Natural killer cell (primary cell): Measurements from ENCODE around the gene PLD1. TPM values are rescaled to one million over a fixed set of nuclear protein-coding genes. Genes with fewer than 3 reads are reported as not detected.

Experiments
- ATAC-seq, 3 donors: fragments of 150-1000 bp in 2 of 3; fragments of 200-7000 bp in 1 of 3; cut with Tn5 transposase; 1 replicate in 1 of 3; 2 replicates in 2 of 3; pipeline ENCODE4 v1.10.0; 2021; ENCODE audit warnings: mild to moderate bottlenecking in 2 of 3, moderate library complexity in 2 of 3
- DNase-seq, 2 donors: peaks; one replicate each; pipeline versions ENCODE4 v3.0.0 to v3.0.0-alpha.2; 2013 to 2021; ENCODE audit warnings: mixed read lengths in 1 of 2
- H3K27ac ChIP-seq: one replicate; pipeline ENCODE4 v1.5.1; 2013; ENCODE audit warnings: mild to moderate bottlenecking, low read length
- H3K27me3 ChIP-seq: one replicate; pipeline ENCODE4 v1.6.1; 2013; ENCODE audit warnings: low read length; ENCODE audit not compliant: control insufficient read depth, insufficient read depth
- H3K36me3 ChIP-seq: one replicate; pipeline ENCODE4 v1.6.1; 2013; ENCODE audit warnings: low read length; ENCODE audit not compliant: control insufficient read depth, insufficient read depth
- H3K4me1 ChIP-seq: one replicate; pipeline ENCODE4 v1.6.1; 2013; ENCODE audit warnings: low read length; ENCODE audit not compliant: control insufficient read depth, insufficient read depth
- H3K4me3 ChIP-seq: one replicate; pipeline ENCODE4 v1.5.1; 2013; ENCODE audit warnings: low read length
- H3K9me3 ChIP-seq: one replicate; pipeline ENCODE4 v1.6.1; 2013; ENCODE audit warnings: low read length; ENCODE audit not compliant: control insufficient read depth, insufficient read depth
- H3K27ac Mint-ChIP-seq, 2 donors: one replicate each; pipeline ENCODE4 v1.8.0; 2022; ENCODE audit warnings: mild to moderate bottlenecking in 2 of 2, mixed read lengths in 2 of 2, moderate library complexity in 1 of 2
- H3K27me3 Mint-ChIP-seq, 2 donors: one replicate each; pipeline ENCODE4 v1.8.0; 2022; ENCODE audit warnings: low read depth in 2 of 2, mixed read lengths in 2 of 2
- H3K36me3 Mint-ChIP-seq: one replicate; pipeline ENCODE4 v1.8.0; 2022; ENCODE audit warnings: mixed read lengths
- H3K4me1 Mint-ChIP-seq, 2 donors: one replicate each; pipeline ENCODE4 v1.8.0; 2022; ENCODE audit warnings: mixed read lengths in 2 of 2
- H3K4me3 Mint-ChIP-seq: one replicate; pipeline ENCODE4 v1.8.0; 2022; ENCODE audit warnings: mild to moderate bottlenecking, moderate library complexity, mixed read lengths
- H3K9me3 Mint-ChIP-seq, 2 donors: one replicate each; pipeline ENCODE4 v1.8.0; 2022; ENCODE audit warnings: mixed read lengths in 2 of 2
- CTCF ChIP-seq: fragments of 200-600 bp; IDR thresholded peaks from one replicate; pipeline ENCODE4 v1.8.0; 2022; ENCODE audit warnings: antibody characterized with exemption
- WGBS: methylation state at CpG from one replicate; pipeline ENCODE4 v1.1.7; 2013; ENCODE audit warnings: missing lambda C conversion rate; ENCODE audit not compliant: insufficient coverage; 5-methylcytosine and 5-hydroxymethylcytosine counted together
- intact Hi-C: fragments of 100-400 bp; cut with micrococcal nuclease; formaldehyde crosslinking; loops from one replicate; pipeline ENCODE4 v1.14.2; 2022
- total RNA-seq, 4 donors: library from RNA; stranded (reverse); fragments of 120-200 nt in 1 of 4; gene quantifications; one replicate each; pipeline versions ENCODE4 v1.2.3 to v1.2.4, GENCODE V29; 2013 to 2022

The PLD1 gene
- total RNA-seq, 3 donors from 2014 or later (not counting 1 experiment from before 2014, with no cell fraction given) = 13.2 to 26.3 (median 17.1) TPM

- WGBS = 82% methylated on average over 1 of the region's 1 CpG
- ATAC-seq (no peak), DNase-seq (no peak)
- intact Hi-C loops = no loop called here
- Histone ChIP-seq H3K4me1 (no peaks in the 10 kb centered on the region), H3K27ac (no peak overlapping the region), H3K9me3 (no peaks in the 10 kb centered on the region), H3K4me3 (no peak overlapping the region), H3K27me3 (no peaks in the 10 kb centered on the region), H3K36me3 (no peaks in the 10 kb centered on the region)
- H3K27ac Mint-ChIP-seq = no peak overlapping the region
- no peak for TF ChIP-seq CTCF
- H3K27me3 Mint-ChIP-seq = no peaks in the 10 kb centered on the region
- H3K4me1 Mint-ChIP-seq = peaks cover 0 to 1% of the 10 kb centered on the region in 2 donors
- no peaks in the 10 kb centered on the region for H3K9me3 Mint-ChIP-seq
- H3K4me3 Mint-ChIP-seq = no peak overlapping the region
- H3K36me3 Mint-ChIP-seq = no peaks in the 10 kb centered on the region
These were observed 13.0 kb downstream of the PLD1 start for GRCh38 chr3:171797265-171797679.

- H3K27ac ChIP-seq = no peak overlapping the region
- no peaks in the 10 kb centered on the region for H3K4me1 ChIP-seq
- no peak overlapping the region for H3K4me3 ChIP-seq
- H3K9me3 ChIP-seq = no peaks in the 10 kb centered on the region
- DNase-seq (no peak), ATAC-seq (no peak)
- 97% methylated on average over 4 of the region's 4 CpGs for WGBS
- no peaks in the 10 kb centered on the region for H3K27me3 Mint-ChIP-seq
- intact Hi-C loops = no loop called here
- no peak overlapping the region for H3K27ac Mint-ChIP-seq
- H3K36me3 Mint-ChIP-seq = no peaks in the 10 kb centered on the region
- peaks cover 0 to 6% of the 10 kb centered on the region in 2 donors for H3K4me1 Mint-ChIP-seq
- TF ChIP-seq CTCF = no peak
- no peak overlapping the region for H3K4me3 Mint-ChIP-seq
- no peaks in the 10 kb centered on the region for H3K36me3 ChIP-seq
- H3K27me3 ChIP-seq = no peaks in the 10 kb centered on the region
- no peaks in the 10 kb centered on the region for H3K9me3 Mint-ChIP-seq
These were observed 13.5 kb downstream of the PLD1 start for GRCh38 chr3:171796625-171797264.

GRCh38 chr3:171792531-171792930 is 17.8 kb downstream of the PLD1 start:
- ATAC-seq = no peak
- no peaks in the 10 kb centered on the region for H3K4me1 ChIP-seq

More at GRCh38 chr3:171792531-171792930, 17.8 kb downstream of the PLD1 start:
- Mint-ChIP-seq H3K36me3 (no peaks in the 10 kb centered on the region), H3K27ac (no peak overlapping the region), H3K4me3 (no peak overlapping the region), H3K4me1 (peaks cover 7 to 11% of the 10 kb centered on the region in 2 donors), H3K27me3 (no peaks in the 10 kb centered on the region), H3K9me3 (no peaks in the 10 kb centered on the region)
- WGBS = 92% methylated on average over 2 of the region's 2 CpGs
- no peak for TF ChIP-seq CTCF
- intact Hi-C loops = no loop called here
- Histone ChIP-seq H3K27me3 (no peaks in the 10 kb centered on the region), H3K4me3 (no peak overlapping the region), H3K36me3 (no peaks in the 10 kb centered on the region), H3K27ac (no peak overlapping the region), H3K9me3 (no peaks in the 10 kb centered on the region)
- no peak for DNase-seq
